ENCODE measurements around the gene FOXN3. TPM values are rescaled to one million over a fixed set of nuclear protein-coding genes. Genes with fewer than 3 reads are reported as not detected.
A peak's percentile ranks its signal among the peaks of the same experiment; 100 is the strongest.

The FOXN3 gene
- total and polyA plus RNA-seq, 5 donors, result 31.5 to 146 (median 119) TPM

DNA sequence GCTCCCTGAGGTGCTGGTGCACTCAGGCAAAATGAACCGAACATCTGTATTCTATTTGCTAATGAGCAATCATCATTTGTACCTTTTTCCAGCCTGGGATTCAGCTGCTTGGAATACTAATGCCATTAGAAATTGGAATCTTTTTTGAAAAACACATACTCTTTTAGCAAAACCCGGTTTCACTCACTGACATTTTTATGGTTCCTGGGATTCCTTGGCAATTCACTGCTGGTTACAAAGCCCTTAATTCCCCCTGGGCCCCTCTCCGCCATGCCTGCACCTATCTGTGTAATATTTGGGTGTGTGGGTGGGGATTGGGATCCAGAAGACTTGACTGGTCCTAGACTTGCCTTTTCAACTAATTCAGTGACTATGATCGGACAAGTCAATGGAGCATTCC, 199.1 kb downstream of the FOXN3 start:
- no peak for ATAC-seq
- Histone ChIP-seq H3K4me3 (ENCODE audit: low read length) (no peak overlapping the region), H3K4me1 (ENCODE audit: control insufficient read depth, insufficient read depth, low read length) (peaks cover 10% of the 10 kb centered on the region), H3K9me3 (ENCODE audit: control insufficient read depth, low read length) (no peaks in the 10 kb centered on the region), H3K27ac (ENCODE audit: low read length) (no peak overlapping the region), H3K27me3 (ENCODE audit: control insufficient read depth, insufficient read depth) (no peaks in the 10 kb centered on the region)
- intact Hi-C loops (cut with DNase I), result no loop called here
- 91% methylated on average over 4 of the region's 4 CpGs for WGBS
- DNase-seq, result no peak

DNA sequence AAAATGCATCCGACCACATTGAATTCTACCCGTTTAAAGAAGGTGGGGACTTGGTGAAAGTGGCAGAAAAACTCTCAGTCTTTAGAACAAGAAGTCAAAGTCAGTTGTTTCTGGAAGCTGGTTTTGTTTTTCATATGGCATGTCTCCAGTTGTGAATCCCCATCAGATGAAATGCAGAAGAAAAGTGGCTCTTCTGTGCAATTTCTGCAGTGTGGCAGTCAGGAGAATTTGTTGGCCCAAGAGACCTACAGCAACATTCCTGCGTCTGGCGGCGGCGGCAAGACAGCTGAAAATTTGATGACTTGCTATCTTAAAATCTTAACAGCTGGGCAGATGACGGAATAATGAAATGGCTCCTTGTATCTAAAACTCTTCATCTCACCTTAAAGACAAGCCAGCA, 201.5 kb downstream of the FOXN3 start:
- Histone ChIP-seq H3K4me3 (ENCODE audit: low read length) (no peak overlapping the region), H3K27me3 (ENCODE audit: control insufficient read depth, insufficient read depth) (no peaks in the 10 kb centered on the region), H3K9me3 (ENCODE audit: control insufficient read depth, low read length) (no peaks in the 10 kb centered on the region), H3K4me1 (ENCODE audit: control insufficient read depth, insufficient read depth, low read length) (peaks cover 13% of the 10 kb centered on the region), H3K27ac (ENCODE audit: low read length) (no peak overlapping the region)
- intact Hi-C loops (cut with DNase I), result no loop called here
- ATAC-seq (no peak), DNase-seq (no peak)
- WGBS, result 60% methylated on average over 7 of the region's 7 CpGs

DNA sequence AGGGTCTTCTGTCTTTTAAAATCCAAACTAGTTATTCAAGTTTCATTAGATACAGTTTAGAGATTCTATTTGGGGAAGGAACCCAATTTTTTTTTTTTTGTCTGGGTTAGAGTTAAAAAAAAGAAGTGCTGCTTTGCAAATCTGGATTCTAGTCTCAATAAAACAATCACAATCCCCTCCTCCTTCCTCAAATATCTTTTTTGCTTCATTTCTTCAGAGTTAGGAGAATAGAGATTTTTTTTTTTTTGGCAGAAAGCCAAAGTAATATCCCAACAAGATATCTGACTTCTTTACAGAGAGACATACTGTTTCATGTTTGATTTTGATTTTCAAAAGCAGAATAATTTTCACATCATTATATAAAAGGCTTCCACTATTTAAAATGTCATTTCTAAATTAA, 201.9 kb downstream of the FOXN3 start:
- no peak overlapping the region for H3K27ac ChIP-seq (ENCODE audit: low read length)
- no peak overlapping the region for H3K4me3 ChIP-seq (ENCODE audit: low read length)
- intact Hi-C loops (cut with DNase I), result no loop called here
- no peak for ATAC-seq
- H3K9me3 ChIP-seq (ENCODE audit: control insufficient read depth, low read length), result no peaks in the 10 kb centered on the region
- H3K4me1 ChIP-seq (ENCODE audit: control insufficient read depth, insufficient read depth, low read length), result peaks cover 9% of the 10 kb centered on the region
- H3K27me3 ChIP-seq (ENCODE audit: control insufficient read depth, insufficient read depth), result no peaks in the 10 kb centered on the region
- no peak for DNase-seq

DNA sequence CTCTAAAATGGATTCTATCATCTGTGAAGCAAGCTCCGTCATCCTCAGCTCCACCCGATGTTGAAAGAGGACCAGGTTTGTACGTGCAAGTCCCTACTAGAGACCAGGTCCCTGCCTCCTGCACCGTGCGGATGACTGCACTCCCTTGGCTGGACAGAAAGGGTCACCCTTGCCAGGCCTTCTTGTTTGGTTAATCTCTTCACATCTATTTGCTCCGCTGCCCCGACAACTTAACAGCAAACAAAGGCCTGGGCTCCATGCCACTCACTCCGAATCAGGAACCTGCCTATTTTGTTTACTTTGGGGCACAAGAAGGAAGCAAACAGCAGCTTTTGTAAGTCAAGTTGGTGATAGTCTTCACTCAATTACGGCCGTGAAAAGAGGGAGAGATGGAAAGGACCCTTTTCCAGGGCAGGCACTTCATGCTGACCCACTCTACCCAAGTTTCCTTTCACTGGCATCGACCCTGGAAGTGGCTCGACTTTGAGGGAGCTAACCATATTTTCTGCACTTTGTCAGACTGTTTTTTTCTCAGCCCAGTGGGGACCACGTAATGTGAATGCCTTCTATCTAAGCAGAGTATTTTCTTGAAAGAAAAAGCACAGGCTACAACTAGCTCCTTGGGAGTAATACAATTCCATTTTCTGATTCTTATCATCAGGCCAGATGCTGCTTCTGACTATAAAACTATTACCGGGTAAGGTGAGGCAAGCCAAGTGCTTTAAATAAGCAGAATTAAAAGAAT, 202.6 kb downstream of the FOXN3 start:
- WGBS, result 36% methylated on average over 14 of the region's 14 CpGs
- DNase-seq, result peak; percentile 67 to 82 (median 78)
- no peaks in the 10 kb centered on the region for H3K9me3 ChIP-seq (ENCODE audit: control insufficient read depth, low read length)
- H3K27ac ChIP-seq (ENCODE audit: low read length), result peak overlapping the region; percentile 26
- intact Hi-C loops (cut with DNase I), result no loop called here
- H3K4me3 ChIP-seq (ENCODE audit: low read length), result no peak overlapping the region
- peak; percentile 94 for ATAC-seq
- H3K4me1 ChIP-seq (ENCODE audit: control insufficient read depth, insufficient read depth, low read length), result peaks cover 9% of the 10 kb centered on the region
- no peaks in the 10 kb centered on the region for H3K27me3 ChIP-seq (ENCODE audit: control insufficient read depth, insufficient read depth)

DNA sequence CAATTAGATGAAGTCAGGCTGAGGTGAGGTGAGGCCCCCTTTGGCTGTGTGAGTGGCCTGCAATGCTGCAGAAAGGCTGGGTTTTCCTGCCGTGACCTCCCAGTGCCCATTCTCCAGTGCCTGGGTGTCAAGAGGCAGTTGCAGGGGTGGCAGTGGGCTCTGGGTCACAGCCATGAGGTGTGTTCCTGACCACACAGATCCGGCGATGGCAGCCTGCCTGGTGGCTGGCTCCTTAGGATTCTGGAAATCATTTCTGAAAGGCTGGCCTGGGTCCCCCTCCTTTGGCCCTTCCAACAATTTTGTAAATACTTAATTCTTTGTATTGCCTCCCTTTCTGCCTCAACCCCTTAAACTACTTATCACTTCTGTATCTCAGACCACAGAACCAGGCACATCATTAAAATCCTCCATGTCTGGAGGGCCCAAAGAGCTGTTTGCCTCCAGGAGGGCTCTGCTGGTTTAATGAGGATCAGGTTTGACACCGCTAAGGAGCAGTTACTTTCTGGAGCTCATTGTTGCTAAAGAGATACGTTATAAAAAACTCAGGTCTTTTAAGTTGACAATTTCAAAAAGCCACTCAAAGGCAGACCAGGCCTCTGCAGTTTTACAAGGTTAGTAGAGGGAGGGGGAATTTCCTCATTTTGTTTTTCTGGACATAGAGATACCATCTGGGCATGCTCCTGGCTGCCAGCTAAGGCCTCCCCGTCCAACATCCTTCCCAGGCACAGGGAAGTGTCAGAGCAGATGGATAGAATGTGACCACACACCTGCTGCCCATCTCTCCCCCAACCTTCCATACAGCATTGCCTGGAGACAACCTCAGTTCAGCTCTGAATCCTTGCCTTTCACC, 204.4 kb downstream of the FOXN3 start:
- no peak for ATAC-seq
- intact Hi-C loops (cut with DNase I), result no loop called here
- Histone ChIP-seq H3K9me3 (ENCODE audit: control insufficient read depth, low read length) (no peaks in the 10 kb centered on the region), H3K4me3 (ENCODE audit: low read length) (no peak overlapping the region), H3K27ac (ENCODE audit: low read length) (no peak overlapping the region), H3K4me1 (ENCODE audit: control insufficient read depth, insufficient read depth, low read length) (peaks cover 9% of the 10 kb centered on the region), H3K27me3 (ENCODE audit: control insufficient read depth, insufficient read depth) (no peaks in the 10 kb centered on the region)
- 82% methylated on average over 6 of the region's 6 CpGs for WGBS
- DNase-seq, result no peak

DNA sequence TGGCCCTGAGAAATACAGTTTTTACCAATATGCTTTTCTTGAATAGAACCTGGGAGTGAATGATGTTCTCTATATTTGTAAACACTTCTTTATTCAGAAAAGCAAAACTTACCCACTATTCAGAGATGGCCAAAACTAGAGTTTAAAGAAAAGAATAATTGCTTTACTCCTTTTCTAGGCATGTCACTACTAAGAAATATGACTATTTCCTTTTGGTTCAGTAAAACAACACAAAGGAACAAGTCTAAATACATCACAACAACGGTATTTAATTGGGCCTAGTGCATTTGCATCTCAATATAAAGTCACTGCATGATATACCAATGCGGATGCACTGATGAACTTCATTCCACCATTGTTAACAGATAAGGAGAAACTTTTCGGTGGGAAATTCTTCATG, 207.5 kb downstream of the FOXN3 start:
- ATAC-seq (no peak), DNase-seq (no peak)
- intact Hi-C loops (cut with DNase I), result no loop called here
- Histone ChIP-seq H3K9me3 (ENCODE audit: control insufficient read depth, low read length) (no peaks in the 10 kb centered on the region), H3K27me3 (ENCODE audit: control insufficient read depth, insufficient read depth) (no peaks in the 10 kb centered on the region), H3K27ac (ENCODE audit: low read length) (no peak overlapping the region), H3K4me1 (ENCODE audit: control insufficient read depth, insufficient read depth, low read length) (peaks cover 9% of the 10 kb centered on the region), H3K4me3 (ENCODE audit: low read length) (no peak overlapping the region)
- WGBS, result 87% methylated on average over 3 of the region's 3 CpGs

DNA sequence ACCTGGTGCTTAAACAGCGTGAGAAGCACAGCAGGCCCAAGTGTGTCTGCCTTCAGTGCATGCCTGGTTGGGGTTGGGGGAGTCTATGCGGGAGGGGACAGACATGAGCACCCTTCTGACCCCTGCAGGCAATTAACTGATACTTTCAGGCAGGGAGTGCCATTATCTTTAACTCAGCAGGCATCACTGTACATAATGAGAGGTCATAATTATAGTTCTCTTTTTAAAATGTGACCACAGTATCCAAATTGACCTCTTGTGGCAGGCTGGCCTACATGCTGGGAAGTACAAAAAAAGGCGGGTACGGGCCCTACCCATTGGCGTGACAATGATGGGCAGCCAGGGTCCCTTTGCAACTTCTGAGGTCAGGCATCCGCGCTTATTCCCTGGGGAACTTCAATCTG, 209.1 kb downstream of the FOXN3 start:
- Histone ChIP-seq H3K4me1 (ENCODE audit: control insufficient read depth, insufficient read depth, low read length) (peaks cover 8% of the 10 kb centered on the region), H3K27me3 (ENCODE audit: control insufficient read depth, insufficient read depth) (no peaks in the 10 kb centered on the region), H3K27ac (ENCODE audit: low read length) (no peak overlapping the region), H3K9me3 (ENCODE audit: control insufficient read depth, low read length) (no peaks in the 10 kb centered on the region), H3K4me3 (ENCODE audit: low read length) (no peak overlapping the region)
- intact Hi-C loops (cut with DNase I), result no loop called here
- no peak for ATAC-seq
- DNase-seq, result no peak
- 83% methylated on average over 7 of the region's 7 CpGs for WGBS

DNA sequence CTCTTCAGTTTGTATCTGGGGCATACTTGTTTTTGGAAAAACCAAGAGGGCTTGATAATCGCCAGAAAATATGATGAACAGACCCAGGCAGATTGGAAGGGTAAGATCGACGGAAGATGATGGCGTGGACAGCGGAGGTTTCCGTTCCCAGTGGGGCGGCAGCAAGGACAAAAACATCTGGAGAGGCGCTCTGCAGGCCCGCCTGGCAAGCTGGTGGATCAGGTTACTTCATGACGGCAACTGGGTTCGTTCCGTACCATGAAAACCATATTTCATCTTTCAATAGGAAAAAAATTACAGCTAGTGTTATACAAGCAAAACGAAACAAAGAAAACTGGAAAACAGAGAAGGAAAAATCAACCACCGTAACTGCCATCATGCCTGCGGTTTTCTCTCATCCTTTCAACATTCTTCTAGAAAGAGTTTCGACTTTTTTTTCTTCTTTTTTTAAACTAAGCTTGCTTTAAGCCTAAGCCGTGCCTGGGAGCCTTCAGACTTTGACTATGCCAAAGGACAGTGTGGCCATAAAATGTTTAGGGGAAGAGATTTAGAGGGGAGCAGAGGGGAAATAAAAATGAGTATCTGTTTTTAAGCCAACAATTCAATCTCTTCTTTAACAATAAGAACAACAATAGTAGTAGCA, 210.5 kb downstream of the FOXN3 start:
- Histone ChIP-seq H3K27me3 (ENCODE audit: control insufficient read depth, insufficient read depth) (no peaks in the 10 kb centered on the region), H3K9me3 (ENCODE audit: control insufficient read depth, low read length) (no peaks in the 10 kb centered on the region), H3K4me1 (ENCODE audit: control insufficient read depth, insufficient read depth, low read length) (peaks cover 8% of the 10 kb centered on the region), H3K4me3 (ENCODE audit: low read length) (no peak overlapping the region), H3K27ac (ENCODE audit: low read length) (no peak overlapping the region)
- no peak for ATAC-seq
- WGBS, result 98% methylated on average over 17 of the region's 17 CpGs
- DNase-seq, result no peak
- intact Hi-C loops (cut with DNase I), result no loop called here

DNA sequence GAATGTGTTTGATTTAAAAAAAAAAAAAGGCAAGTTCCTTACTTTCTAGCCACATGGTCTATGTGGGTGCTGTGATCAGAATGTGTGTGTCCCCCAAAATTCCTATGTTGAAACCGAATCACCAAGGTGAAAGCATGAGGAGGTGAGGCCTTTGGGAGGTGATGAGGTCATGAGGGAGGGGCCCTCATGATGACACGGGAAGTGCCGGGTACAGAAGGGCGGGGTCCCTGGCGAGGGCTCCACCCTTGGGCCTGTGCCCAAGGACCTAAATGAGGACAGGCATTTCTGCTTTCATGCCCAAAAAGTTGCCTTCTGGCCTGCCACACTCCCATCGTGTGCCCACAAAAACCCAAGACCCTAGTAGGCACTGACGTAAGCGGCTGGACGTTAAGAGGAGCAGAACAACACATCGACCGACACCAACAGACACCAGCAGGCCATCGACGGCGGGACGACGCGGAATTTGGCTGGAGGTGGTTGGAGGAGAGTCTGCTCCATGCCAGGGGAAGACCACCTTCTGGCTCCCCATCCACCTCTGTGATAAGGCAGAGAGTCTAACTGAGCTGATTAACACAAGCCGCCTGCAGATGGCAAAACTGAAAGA, 211.8 kb downstream of the FOXN3 start:
- ATAC-seq, result no peak
- intact Hi-C loops (cut with DNase I), result no loop called here
- Histone ChIP-seq H3K4me3 (ENCODE audit: low read length) (no peak overlapping the region), H3K9me3 (ENCODE audit: control insufficient read depth, low read length) (no peaks in the 10 kb centered on the region), H3K4me1 (ENCODE audit: control insufficient read depth, insufficient read depth, low read length) (peaks cover 11% of the 10 kb centered on the region), H3K27ac (ENCODE audit: low read length) (no peak overlapping the region), H3K27me3 (ENCODE audit: control insufficient read depth, insufficient read depth) (no peaks in the 10 kb centered on the region)
- 93% methylated on average over 18 of the region's 18 CpGs for WGBS
- peak in 2 of 3 donors; percentile 47 to 65 for DNase-seq

DNA sequence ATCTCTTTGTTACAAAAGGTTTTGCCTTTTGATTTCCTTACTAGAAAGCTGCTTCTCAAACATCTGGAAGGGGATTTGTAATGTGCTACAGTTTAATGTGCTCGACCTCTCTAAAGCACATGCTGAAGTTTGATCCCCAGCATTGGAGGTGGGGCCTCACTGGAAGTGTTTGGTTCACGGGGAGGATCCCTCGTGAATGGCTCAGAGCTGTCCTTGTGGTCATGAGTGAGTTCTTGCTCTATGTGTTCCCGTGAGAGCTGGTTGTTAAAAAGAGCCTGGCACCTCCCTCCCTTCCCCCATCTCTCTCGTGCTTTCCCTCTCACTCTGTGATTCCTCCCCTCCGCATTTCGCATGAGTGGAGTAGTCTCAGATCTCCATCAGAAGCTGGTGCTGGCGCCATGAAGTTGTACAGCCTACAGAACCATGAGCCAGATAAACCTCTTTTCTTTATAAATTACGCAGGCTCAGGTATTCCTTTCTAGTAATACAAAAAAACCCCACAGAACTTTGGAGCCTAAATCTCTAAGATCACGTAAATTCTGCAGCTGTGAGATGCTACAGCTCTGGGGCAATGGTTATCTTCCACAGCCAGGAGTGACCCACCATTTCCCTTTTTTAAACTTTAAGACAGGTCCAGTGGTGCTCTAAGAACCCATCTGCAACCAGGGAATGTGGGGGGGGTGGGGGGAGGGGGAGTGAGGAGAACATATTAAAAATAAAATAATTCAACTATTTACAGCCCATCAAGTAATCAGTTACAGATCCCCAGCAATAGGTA, 214.4 kb downstream of the FOXN3 start:
- H3K4me3 ChIP-seq (ENCODE audit: low read length), result no peak overlapping the region
- H3K4me1 ChIP-seq (ENCODE audit: control insufficient read depth, insufficient read depth, low read length), result peaks cover 13% of the 10 kb centered on the region
- no peak overlapping the region for H3K27ac ChIP-seq (ENCODE audit: low read length)
- intact Hi-C loops (cut with DNase I), result no loop called here
- H3K9me3 ChIP-seq (ENCODE audit: control insufficient read depth, low read length), result no peaks in the 10 kb centered on the region
- no peaks in the 10 kb centered on the region for H3K27me3 ChIP-seq (ENCODE audit: control insufficient read depth, insufficient read depth)
- no peak for DNase-seq
- 83% methylated on average over 10 of the region's 10 CpGs for WGBS
- peak; percentile 13 to 42 for ATAC-seq

Measured in right cardiac atrium (tissue), 5 donors.